Mammary epithelial cell (primary cell): ENCODE results near the gene RIT2.

ENCODE experiments used
- CTCF ChIP-seq, 2 donors: IDR thresholded peaks in 1 of 2; conservative IDR thresholded peaks in 1 of 2; 2 replicates each; pipeline ENCODE4 v1.5.1; 2011 to 2012; ENCODE audit warnings: inconsistent platforms in 2 of 2, low read length in 2 of 2, mild to moderate bottlenecking in 2 of 2, control low read depth in 1 of 2, low read depth in 1 of 2; ENCODE audit not compliant: insufficient read depth in 1 of 2; ENCODE audit errors: extremely low read depth in 1 of 2
- EZH2 ChIP-seq: IDR thresholded peaks from 2 replicates; pipeline ENCODE4 v1.6.1; 2012; ENCODE audit warnings: low read length, inconsistent platforms, borderline replicate concordance

- TF ChIP-seq EZH2 (no peak), CTCF (conservative IDR thresholded peaks at IDR 0.05 in 1 of 2, IDR thresholded peaks at IDR 0.05 in 1 of 2; ENCODE audit: extremely low read depth in 1 of 2, insufficient read depth in 1 of 2, low read depth in 1 of 2, low read length in 2 of 2) (no peak)
These were observed 190.4 kb downstream of the RIT2 start for GRCh38 chr18:42925036-42925435.
